H1 (cell line): Measurements from ENCODE around the gene KIF5A. TPM values are rescaled to one million over a fixed set of nuclear protein-coding genes. Genes with fewer than 3 reads are reported as not detected.

Experiments used
- CTCF ChIA-PET: fragments of 300-600 bp; sonication (Branson Sonifier 250); formaldehyde crosslinking; loops from one replicate; lab custom pipeline; 2021; ENCODE audit not compliant: partially characterized antibody; lab: Charles Lee
- POLR2A ChIA-PET: fragments of 300-600 bp; sonication (Branson Sonifier 250); formaldehyde crosslinking; loops from one replicate; lab custom pipeline; 2021; ENCODE audit warnings: inconsistent platforms; ENCODE audit not compliant: partially characterized antibody; lab: Charles Lee
- DNase-seq, 2 experiments: peaks; one replicate each; pipeline versions ENCODE4 v3.0.0 to v3.0.0-alpha.2; 2010 to 2022; ENCODE audit warnings: low spot score in 2 of 2, low read depth in 1 of 2, mixed read lengths in 1 of 2
- FAIRE-seq: peaks from 2 replicates; lab custom pipeline; 2011; peaks lifted over from hg19 to GRCh38; lab: Jason Lieb, UNC
- H2AFZ ChIP-seq: 2 replicates; pipeline ENCODE4 v1.8.1; 2012; ENCODE audit warnings: low read length, inconsistent platforms
- H2AK5ac ChIP-seq: 2 replicates; pipeline ENCODE4 v1.6.1; 2013; ENCODE audit warnings: low read depth, low read length
- H2BK120ac ChIP-seq: replicated peaks from 2 replicates; pipeline ENCODE3; 2013; ENCODE audit warnings: low read depth, low read length, inconsistent platforms
- H2BK12ac ChIP-seq: 2 replicates; pipeline ENCODE4 v1.6.1; 2013; ENCODE audit warnings: low read depth, low read length
- H2BK15ac ChIP-seq: 2 replicates; pipeline ENCODE4 v1.6.1; 2013; ENCODE audit warnings: low read length
- H2BK20ac ChIP-seq: 2 replicates; pipeline ENCODE4 v1.6.1; 2013; ENCODE audit warnings: low read length
- H2BK5ac ChIP-seq: 2 replicates; pipeline ENCODE4 v1.6.1; 2013; ENCODE audit warnings: low read depth, low read length
- H3K14ac ChIP-seq: 2 replicates; pipeline ENCODE4 v1.6.1; 2013; ENCODE audit warnings: inconsistent platforms; ENCODE audit not compliant: insufficient read length
- H3K18ac ChIP-seq: 2 replicates; pipeline ENCODE4 v1.6.1; 2013; ENCODE audit warnings: low read length; ENCODE audit errors: extremely low read depth
- H3K23ac ChIP-seq: 2 replicates; pipeline ENCODE4 v1.6.1; 2013; ENCODE audit warnings: inconsistent platforms; ENCODE audit not compliant: insufficient read length
- H3K23me2 ChIP-seq: 2 replicates; pipeline ENCODE4 v1.6.1; 2013; ENCODE audit warnings: low read depth, low read length
- H3K27ac ChIP-seq: 2 replicates; pipeline ENCODE4 v1.6.1; 2011; ENCODE audit warnings: low read depth, low read length, inconsistent platforms
- H3K27me3 ChIP-seq, 4 experiments: replicated peaks in 1 of 4; 1 replicate in 1 of 4; 2 replicates in 3 of 4; pipeline versions ENCODE4 v1.6.1 to v1.8.1; 2011 to 2013; ENCODE audit warnings: low read length in 3 of 4, mild to moderate bottlenecking in 3 of 4, inconsistent platforms in 2 of 4, mixed read lengths in 2 of 4, moderate library complexity in 1 of 4; ENCODE audit not compliant: control insufficient read depth in 3 of 4, insufficient read depth in 3 of 4; ENCODE audit errors: extremely low read depth in 1 of 4
- H3K36me3 ChIP-seq, 4 experiments: 2 replicates each; pipeline versions ENCODE4 v1.6.1 to v1.8.1; 2011 to 2013; ENCODE audit warnings: mild to moderate bottlenecking in 4 of 4, low read length in 3 of 4, moderate library complexity in 2 of 4, control low read depth in 1 of 4, inconsistent platforms in 1 of 4; ENCODE audit not compliant: insufficient read depth in 4 of 4, control insufficient read depth in 2 of 4
- H3K4ac ChIP-seq: replicated peaks from 2 replicates; pipeline ENCODE3; 2013; ENCODE audit warnings: low read length, low read depth, mixed read lengths, inconsistent platforms; ENCODE audit not compliant: insufficient read length
- H3K4me1 ChIP-seq, 4 experiments: replicated peaks in 1 of 4; 1 replicate in 1 of 4; 2 replicates in 3 of 4; pipeline versions ENCODE4 v1.6.1 to v1.8.1; 2011 to 2013; ENCODE audit warnings: low read length in 3 of 4, inconsistent platforms in 2 of 4, mixed read lengths in 1 of 4; ENCODE audit not compliant: insufficient read depth in 4 of 4, control insufficient read depth in 3 of 4
- H3K4me2 ChIP-seq, 2 experiments: 2 replicates each; pipeline versions ENCODE4 v1.6.1 to v1.8.1; 2011 to 2013; ENCODE audit warnings: low read depth in 2 of 2, low read length in 2 of 2, control low read depth in 1 of 2, inconsistent platforms in 1 of 2, mild to moderate bottlenecking in 1 of 2; ENCODE audit not compliant: insufficient read depth in 1 of 2
- H3K4me3 ChIP-seq, 4 experiments: fragments of 200-600, 300-600 bp in 1 of 4; sonication (generic), shearing (Covaris generic), sonication (Bioruptor Twin) in 1 of 4; 2 replicates each; pipeline versions ENCODE4 v1.5.1 to v1.8.1; 2011 to 2016; ENCODE audit warnings: low read length in 4 of 4, low read depth in 3 of 4, control low read depth in 2 of 4, inconsistent platforms in 2 of 4, mild to moderate bottlenecking in 2 of 4, mixed read lengths in 1 of 4, moderate library complexity in 1 of 4; ENCODE audit not compliant: insufficient read depth in 2 of 4; ENCODE audit errors: extremely low read depth in 1 of 4
- H3K56ac ChIP-seq: replicated peaks from 2 replicates; pipeline ENCODE3; 2013; ENCODE audit warnings: low read depth, mild to moderate bottlenecking, mixed read lengths, low read length, inconsistent platforms; ENCODE audit not compliant: insufficient read length
- H3K79me1 ChIP-seq: 2 replicates; pipeline ENCODE4 v1.6.1; 2013; ENCODE audit warnings: low read depth, low read length, control low read depth
- H3K79me2 ChIP-seq, 2 experiments: 2 replicates each; pipeline versions ENCODE4 v1.6.1 to v1.8.1; 2012 to 2013; ENCODE audit warnings: low read length in 2 of 2, mild to moderate bottlenecking in 2 of 2, inconsistent platforms in 1 of 2; ENCODE audit not compliant: insufficient read depth in 2 of 2, control insufficient read depth in 1 of 2
- H3K9ac ChIP-seq, 4 experiments: replicated peaks in 1 of 4; 1 replicate in 1 of 4; 2 replicates in 3 of 4; pipeline versions ENCODE4 v1.6.1 to v1.8.1; 2011 to 2013; ENCODE audit warnings: low read depth in 3 of 4, low read length in 3 of 4, control low read depth in 2 of 4, mild to moderate bottlenecking in 2 of 4, moderate library complexity in 2 of 4, inconsistent platforms in 1 of 4; ENCODE audit errors: extremely low read depth in 1 of 4
- H3K9me3 ChIP-seq, 2 experiments: 2 replicates each; pipeline versions ENCODE4 v1.6.1 to v1.8.1; 2012 to 2013; ENCODE audit warnings: mild to moderate bottlenecking in 2 of 2, moderate library complexity in 2 of 2, control low read depth in 1 of 2, inconsistent platforms in 1 of 2, low read depth in 1 of 2, low read length in 1 of 2, mixed read lengths in 1 of 2; ENCODE audit not compliant: insufficient read depth in 2 of 2
- H4K20me1 ChIP-seq, 2 experiments: replicated peaks in 1 of 2; 2 replicates each; pipeline versions ENCODE3 to v1.8.1; 2011 to 2013; ENCODE audit warnings: inconsistent platforms in 2 of 2, low read length in 2 of 2, mild to moderate bottlenecking in 1 of 2; ENCODE audit not compliant: insufficient read depth in 2 of 2, control insufficient read depth in 1 of 2
- H4K5ac ChIP-seq: 2 replicates; pipeline ENCODE4 v1.6.1; 2013; ENCODE audit warnings: low read length, low read depth, mixed read lengths, inconsistent platforms; ENCODE audit not compliant: insufficient read length
- H4K8ac ChIP-seq: 2 replicates; pipeline ENCODE4 v1.8.0; 2013; ENCODE audit warnings: mild to moderate bottlenecking, moderate library complexity, low read length, inconsistent platforms; ENCODE audit not compliant: insufficient read depth; ENCODE audit errors: extremely low read depth
- H4K91ac ChIP-seq: replicated peaks from 2 replicates; pipeline ENCODE3; 2013; ENCODE audit warnings: low read length, mixed read lengths, inconsistent platforms; ENCODE audit not compliant: insufficient read length
- ASH2L ChIP-seq: fragments of 200-600, 300-600 bp; sonication (generic); IDR thresholded peaks from one replicate; pipeline ENCODE4 v1.7.1; 2017; ENCODE audit warnings: low read length
- CBX8 ChIP-seq: fragments of 300-800, 300-1000 bp; sonication (generic); IDR thresholded peaks from 2 replicates; pipeline ENCODE4 v1.7.1; 2016; ENCODE audit warnings: low read depth, low read length, borderline replicate concordance
- CEBPB ChIP-seq: IDR thresholded peaks from 2 replicates; pipeline ENCODE4 v1.6.1; 2012; ENCODE audit warnings: low read depth, low read length
- FOSL1 ChIP-seq: IDR thresholded peaks from 2 replicates; pipeline ENCODE4 v1.6.1; 2011; ENCODE audit warnings: mild to moderate bottlenecking, low read depth, low read length, moderate library complexity; ENCODE audit not compliant: insufficient read depth
- HDAC2 ChIP-seq, 2 experiments: fragments of 300-600 bp in 1 of 2; sonication (generic) in 1 of 2; IDR thresholded peaks; 2 replicates each; pipeline ENCODE4 v1.6.1; 2011 to 2012; ENCODE audit warnings: low read depth in 2 of 2, low read length in 2 of 2, mild to moderate bottlenecking in 2 of 2, moderate library complexity in 2 of 2, borderline replicate concordance in 1 of 2, inconsistent platforms in 1 of 2
- HDAC6 ChIP-seq: IDR thresholded peaks from one replicate; pipeline ENCODE4 v1.7.1; 2012; ENCODE audit warnings: low read depth, mild to moderate bottlenecking, inconsistent platforms, low read length, moderate library complexity
- KDM1A ChIP-seq: fragments of 200-600, 300-600 bp; sonication (generic); IDR thresholded peaks from 2 replicates; pipeline ENCODE4 v1.7.1; 2016; ENCODE audit warnings: mild to moderate bottlenecking, low read length, borderline replicate concordance
- POU5F1 ChIP-seq: IDR thresholded peaks from 2 replicates; pipeline ENCODE4 v1.6.1; 2011; ENCODE audit warnings: low read depth, mild to moderate bottlenecking, low read length, moderate library complexity
- SIRT6 ChIP-seq: IDR thresholded peaks from one replicate; pipeline ENCODE4 v1.7.1; 2012; ENCODE audit warnings: low read length, inconsistent platforms
- SP2 ChIP-seq: IDR thresholded peaks from 2 replicates; pipeline ENCODE4 v1.6.1; 2012; ENCODE audit warnings: mild to moderate bottlenecking, low read length, inconsistent platforms
- WGBS, 2 experiments: shearing (Covaris generic) in 1 of 2; methylation state at CpG; one replicate each; pipeline versions ENCODE4 v1.1.6 to v1.1.7; 2013 to 2015; ENCODE audit warnings: low lambda C conversion rate in 2 of 2, mixed read lengths in 2 of 2, inconsistent platforms in 1 of 2, low coverage in 1 of 2, missing lambda C conversion rate in 1 of 2; ENCODE audit not compliant: insufficient replicate concordance in 2 of 2, insufficient coverage in 1 of 2, insufficient read length in 1 of 2; ENCODE audit errors: extremely low coverage in 1 of 2, missing lambda C conversion rate in 1 of 2; 5-methylcytosine and 5-hydroxymethylcytosine counted together
- polyA plus RNA-seq, 7 experiments: library from polyadenylated mRNA; depleted of rRNA in 3 of 7; stranded (reverse) in 5 of 7; unstranded in 2 of 7; fragments of >200 nt in 5 of 7; fragments of 200-250 nt in 2 of 7; gene quantifications; 1 replicate in 5 of 7; 2 replicates in 1 of 7; 4 replicates in 1 of 7; pipeline versions ENCODE4 v1.2.1 to v1.2.3, GENCODE V29; 2011 to 2013; ENCODE audit warnings: missing spikeins in 2 of 7, mixed read lengths in 2 of 7
- total RNA-seq: library from RNA; stranded (reverse); fragmentation: NEBNext Ultra II Directional; extraction: Animal tissue kit (Norgen Biotek cat#: 25700); gene quantifications from 2 replicates; pipeline ENCODE4 v1.2.1, GENCODE V29; 2021

KIF5A gene
- total and polyA plus RNA-seq, 2 of the 8 experiments (the other 6 are each of a cell fraction or from before 2014, with no cell fraction given), result 10.7 to 21.9 TPM

GRCh38 chr12:57563358-57563757 lies 13.5 kb downstream of the KIF5A start:
- H2BK5ac ChIP-seq, result no peak overlapping the region
- POLR2A ChIA-PET, result interaction anchor here (0.7 kb wide), 1 partner anchor 13 kb away, joined by 3 read pairs; no protein-coding TSS in a partner anchor
- no peak overlapping the region for H4K91ac ChIP-seq
- no peak overlapping the region for H4K5ac ChIP-seq
- H3K27ac ChIP-seq, result no peak overlapping the region
- CTCF ChIA-PET, result no interaction called here
- no peaks in the 10 kb centered on the region for H3K27me3 ChIP-seq
- no peaks in the 10 kb centered on the region for H3K4me1 ChIP-seq
- H2BK20ac ChIP-seq, result no peak overlapping the region
- H3K56ac ChIP-seq, result no peak overlapping the region
- peaks cover 0 to 4% of the 10 kb centered on the region in 2 experiments; a peak in 1 of 4 replicates for H3K79me2 ChIP-seq
- no peak overlapping the region for H3K23ac ChIP-seq
- no peaks in the 10 kb centered on the region for H3K79me1 ChIP-seq
- peaks cover 2 to 30% (median 19%) of the 10 kb centered on the region in 4 experiments; a peak in 6 of 8 replicates for H3K36me3 ChIP-seq
- H3K4me2 ChIP-seq, result no peak overlapping the region
- H3K14ac ChIP-seq, result no peak overlapping the region
- no peak overlapping the region for H2AK5ac ChIP-seq
- H4K8ac ChIP-seq, result no peak overlapping the region
- DNase-seq (no peak), FAIRE-seq (no peak)
- H3K4me3 ChIP-seq, result no peak overlapping the region
- H3K18ac ChIP-seq, result no peak overlapping the region
- 79% methylated on average over 4 of the region's 4 CpGs; no CpG with 5 or more reads in 1 of the 2 experiments for WGBS, 2 experiments
- no peaks in the 10 kb centered on the region for H3K23me2 ChIP-seq
- no peak overlapping the region for H3K9ac ChIP-seq
- no peak overlapping the region for H3K4ac ChIP-seq
- no peak overlapping the region for H2BK120ac ChIP-seq
- no peak overlapping the region for H2AFZ ChIP-seq
- TF ChIP-seq HDAC2 (IDR thresholded peaks at IDR 0.05; ENCODE audit: borderline replicate concordance in 1 of 2, low read depth in 2 of 2, low read length in 2 of 2) (no peak), CBX8 (no peak), KDM1A (no peak), SP2 (no peak), SIRT6 (no peak), HDAC6 (no peak), FOSL1 (no peak), CEBPB (no peak), POU5F1 (no peak), ASH2L (no peak)
- no peaks in the 10 kb centered on the region for H3K9me3 ChIP-seq
- peaks cover 0 to 2% of the 10 kb centered on the region in 2 experiments for H4K20me1 ChIP-seq
- no peak overlapping the region for H2BK15ac ChIP-seq
- H2BK12ac ChIP-seq, result no peak overlapping the region
